ENCODE results near the gene CDH1.
"Not testable (repeated sequence)": the region's sequence is repeated elsewhere in the genome, so short reads cannot be mapped to it uniquely, and the experiment has no call there.

Gene CDH1

DNA sequence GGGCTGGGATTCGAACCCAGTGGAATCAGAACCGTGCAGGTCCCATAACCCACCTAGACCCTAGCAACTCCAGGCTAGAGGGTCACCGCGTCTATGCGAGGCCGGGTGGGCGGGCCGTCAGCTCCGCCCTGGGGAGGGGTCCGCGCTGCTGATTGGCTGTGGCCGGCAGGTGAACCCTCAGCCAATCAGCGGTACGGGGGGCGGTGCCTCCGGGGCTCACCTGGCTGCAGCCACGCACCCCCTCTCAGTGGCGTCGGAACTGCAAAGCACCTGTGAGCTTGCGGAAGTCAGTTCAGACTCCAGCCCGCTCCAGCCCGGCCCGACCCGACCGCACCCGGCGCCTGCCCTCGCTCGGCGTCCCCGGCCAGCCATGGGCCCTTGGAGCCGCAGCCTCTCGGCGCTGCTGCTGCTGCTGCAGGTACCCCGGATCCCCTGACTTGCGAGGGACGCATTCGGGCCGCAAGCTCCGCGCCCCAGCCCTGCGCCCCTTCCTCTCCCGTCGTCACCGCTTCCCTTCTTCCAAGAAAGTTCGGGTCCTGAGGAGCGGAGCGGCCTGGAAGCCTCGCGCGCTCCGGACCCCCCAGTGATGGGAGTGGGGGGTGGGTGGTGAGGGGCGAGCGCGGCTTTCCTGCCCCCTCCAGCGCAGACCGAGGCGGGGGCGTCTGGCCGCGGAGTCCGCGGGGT lies at the start of gene CDH1:
CDH1 (plus strand) TSS at position 247 of the 684 bp plus-strand sequence; CDS start at position 371, 124 bp downstream.
- peak; percentile 78 for DNase-seq (ENCODE audit: low spot score)

DNA sequence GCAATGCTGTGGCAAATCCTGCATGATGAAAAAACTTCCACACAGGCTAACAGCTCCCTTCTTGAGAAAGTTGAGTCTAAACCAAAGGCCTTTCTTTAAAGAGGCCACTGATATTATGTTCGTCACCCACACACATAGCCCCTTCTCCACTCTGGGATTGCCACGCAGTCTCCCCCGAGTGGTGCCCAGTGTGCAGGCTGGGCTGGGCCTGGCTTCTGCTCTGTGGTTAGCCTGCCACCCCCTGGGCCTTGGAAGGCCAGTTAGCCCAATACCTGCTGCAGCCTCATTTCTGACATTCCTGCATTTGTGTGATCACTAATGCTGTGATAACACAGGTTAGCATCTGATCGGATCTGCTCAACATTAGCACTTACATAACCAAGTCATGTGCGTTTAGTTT lies 47.2 kb upstream of the CDH1 start:
- no peak for DNase-seq (ENCODE audit: low spot score)

DNA sequence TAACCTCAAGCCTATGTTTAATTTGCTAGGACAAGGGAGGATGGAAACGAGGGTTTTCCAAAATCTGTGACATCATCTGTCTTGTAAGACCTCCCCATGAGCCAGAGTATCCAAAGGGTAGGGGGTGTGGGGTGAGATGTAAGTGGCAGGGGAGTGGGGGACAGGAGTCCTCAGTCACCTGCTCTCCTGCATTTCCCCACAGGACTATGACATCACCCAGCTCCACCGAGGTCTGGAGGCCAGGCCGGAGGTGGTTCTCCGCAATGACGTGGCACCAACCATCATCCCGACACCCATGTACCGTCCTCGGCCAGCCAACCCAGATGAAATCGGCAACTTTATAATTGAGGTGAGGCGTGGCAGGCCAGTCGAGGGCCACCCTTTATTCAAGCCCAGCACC lies 41.5 kb upstream of the CDH1 start:
- DNase-seq (ENCODE audit: low spot score), result no peak

DNA sequence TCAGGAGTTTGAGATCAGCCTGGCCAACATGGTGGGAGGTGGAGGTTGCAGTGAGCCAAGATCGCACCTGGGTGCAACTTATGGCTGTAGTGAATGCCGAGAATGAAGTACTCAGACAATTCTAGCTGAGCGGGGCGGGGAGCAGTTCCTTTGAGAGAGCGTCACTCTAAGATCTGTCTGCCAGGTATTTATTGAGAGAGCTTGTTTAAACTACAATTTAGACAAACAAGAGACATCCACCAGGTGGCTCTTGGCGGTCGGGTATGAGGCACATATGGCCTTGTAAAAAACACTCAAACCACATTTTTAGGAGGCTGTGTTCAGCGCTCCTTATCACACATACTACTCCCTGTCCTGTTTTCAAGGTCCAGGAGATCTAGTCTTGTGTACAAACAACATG lies 40.6 kb upstream of the CDH1 start:
- no peak for DNase-seq (ENCODE audit: low spot score)

DNA sequence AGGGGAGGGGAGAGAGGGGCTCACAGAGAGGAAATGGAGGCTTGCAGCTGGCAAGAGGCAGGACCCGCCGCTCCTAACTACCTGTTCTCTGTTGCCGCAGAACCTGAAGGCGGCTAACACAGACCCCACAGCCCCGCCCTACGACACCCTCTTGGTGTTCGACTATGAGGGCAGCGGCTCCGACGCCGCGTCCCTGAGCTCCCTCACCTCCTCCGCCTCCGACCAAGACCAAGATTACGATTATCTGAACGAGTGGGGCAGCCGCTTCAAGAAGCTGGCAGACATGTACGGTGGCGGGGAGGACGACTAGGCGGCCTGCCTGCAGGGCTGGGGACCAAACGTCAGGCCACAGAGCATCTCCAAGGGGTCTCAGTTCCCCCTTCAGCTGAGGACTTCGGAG lies 39.0 kb upstream of the CDH1 start:
- no peak for DNase-seq (ENCODE audit: low spot score)

DNA sequence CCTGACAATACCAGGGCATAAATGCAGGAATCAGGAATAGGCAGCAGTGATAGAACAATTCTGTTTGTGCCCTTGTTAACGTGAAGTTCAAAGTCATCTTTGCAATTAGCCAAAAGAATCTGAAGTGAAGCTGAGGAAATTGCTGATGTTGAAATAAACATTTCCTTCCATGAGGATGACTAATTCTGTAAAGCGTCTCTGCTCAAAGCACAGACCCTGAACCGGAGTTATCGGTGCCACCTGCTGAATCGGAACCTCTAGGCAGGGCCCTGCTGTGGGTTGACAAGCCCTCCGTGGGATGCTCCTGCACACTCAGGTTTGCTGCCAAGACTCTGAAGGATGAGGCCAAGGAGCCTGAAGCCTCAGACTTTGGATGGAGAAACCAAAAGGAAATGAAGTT lies 37.0 kb upstream of the CDH1 start:
- DNase-seq (ENCODE audit: low spot score), result no peak

DNA sequence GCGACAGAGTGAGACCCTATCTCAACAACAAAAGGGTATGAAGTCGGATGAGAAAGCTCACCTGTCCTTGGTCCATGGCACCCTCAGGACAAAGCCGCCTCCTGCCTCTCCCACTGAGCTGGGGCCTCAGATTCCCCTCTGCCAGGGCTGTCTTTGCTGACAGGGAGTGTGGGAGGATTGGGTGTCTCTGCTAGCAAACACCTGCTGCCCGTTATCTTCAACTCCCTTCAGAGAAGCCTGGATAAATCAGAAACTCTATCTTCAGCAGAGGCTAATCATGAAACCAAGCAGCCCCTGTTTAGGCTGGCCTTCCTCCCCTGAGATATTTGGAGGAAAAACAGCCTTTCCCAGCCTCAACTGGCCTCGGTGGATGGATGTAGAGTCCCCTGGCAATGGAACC lies 36.3 kb upstream of the CDH1 start:
- DNase-seq (ENCODE audit: low spot score), result no peak

DNA sequence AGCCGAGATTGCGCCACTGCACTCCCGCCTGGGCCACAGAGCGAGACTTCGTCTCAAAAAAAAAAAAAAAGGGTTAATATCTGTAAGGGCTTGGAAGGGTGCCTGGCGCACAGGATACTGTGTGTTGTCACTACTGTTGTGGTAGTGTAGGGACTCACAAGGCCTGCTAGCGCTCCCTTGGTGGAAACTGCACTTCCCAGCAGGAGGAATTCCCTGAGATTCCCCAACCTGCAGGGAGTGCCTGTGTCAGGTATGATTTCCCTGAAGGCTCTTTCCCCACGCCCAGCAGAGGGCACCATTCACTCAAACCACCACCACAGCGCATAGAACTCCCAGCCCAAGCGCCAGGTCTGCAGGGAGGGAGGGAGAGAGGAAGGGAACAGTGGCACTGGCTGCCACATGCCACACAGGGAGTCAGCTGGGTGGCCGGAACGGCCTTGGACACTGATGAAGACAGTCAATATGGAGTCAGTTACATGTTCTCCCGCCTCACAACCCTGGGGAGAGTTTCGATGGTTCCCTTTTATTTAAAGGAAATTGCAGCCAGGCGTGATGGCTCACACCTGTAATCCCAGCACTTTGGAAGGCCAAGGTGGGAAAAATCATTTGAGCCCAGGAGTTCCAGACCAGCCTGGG lies 32.7 kb upstream of the CDH1 start:
- DNase-seq (ENCODE audit: low spot score), result peak; percentile 83

DNA sequence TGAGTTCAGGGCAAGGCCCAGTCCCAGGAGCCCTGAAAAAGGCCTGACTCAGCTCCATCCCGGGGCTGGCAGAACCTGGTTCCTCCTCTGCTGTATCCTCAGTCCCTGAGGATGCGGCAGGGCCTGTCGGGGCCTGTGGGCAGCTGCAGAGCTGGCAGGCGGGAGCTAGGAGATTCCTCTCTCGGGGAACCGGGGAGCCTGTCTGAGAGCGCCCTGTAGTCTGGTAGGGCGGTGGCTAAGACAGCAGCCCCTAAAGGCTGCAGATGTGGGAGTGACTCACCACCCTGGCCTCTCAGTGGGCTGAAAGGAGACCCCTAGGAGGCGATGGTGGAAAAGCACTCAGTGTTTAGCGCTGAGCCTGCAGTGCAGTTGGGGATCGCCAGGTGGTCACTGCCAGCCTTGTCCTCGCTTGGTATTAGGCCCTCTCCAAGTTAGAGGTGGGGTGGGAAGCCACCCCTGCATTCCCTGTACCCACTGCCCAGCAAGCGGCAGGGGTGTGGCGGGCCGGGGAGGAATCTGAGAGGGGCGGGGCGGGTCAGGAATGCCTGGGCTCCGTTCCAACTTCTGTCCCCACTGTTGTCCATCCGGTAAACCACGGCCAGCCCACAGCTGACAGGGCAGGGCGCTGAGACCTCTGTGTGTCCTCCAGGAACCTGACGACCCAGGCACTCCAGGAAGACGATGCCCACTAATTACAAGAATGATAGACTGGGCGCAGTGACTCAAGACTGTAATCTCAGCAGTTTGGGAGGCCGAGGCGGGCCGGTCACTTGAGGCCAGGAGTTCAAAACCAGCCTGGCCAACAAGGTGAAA lies 29.5 kb upstream of the CDH1 start:
- peak; percentile 76 for DNase-seq (ENCODE audit: low spot score)

DNA sequence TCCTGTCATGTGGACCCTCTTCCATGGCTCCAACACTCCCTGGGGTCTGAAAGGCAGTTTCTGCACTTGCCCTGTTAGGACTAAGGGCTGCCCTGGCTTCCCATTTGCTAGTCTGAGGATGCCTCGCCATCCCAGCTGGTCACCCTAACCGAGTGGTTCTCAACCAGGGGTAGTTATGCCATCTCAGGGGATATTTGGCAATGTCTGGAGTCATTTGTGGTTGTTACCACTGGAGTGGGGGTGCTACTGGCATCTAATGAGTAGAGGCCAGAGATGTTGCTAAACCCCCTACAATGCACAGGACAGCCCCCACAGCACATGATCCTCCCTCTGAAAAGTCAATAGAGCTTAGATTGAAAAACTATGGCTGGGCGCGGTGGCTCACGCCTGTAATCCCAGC lies 26.9 kb upstream of the CDH1 start:
- no peak for DNase-seq (ENCODE audit: low spot score)

DNA sequence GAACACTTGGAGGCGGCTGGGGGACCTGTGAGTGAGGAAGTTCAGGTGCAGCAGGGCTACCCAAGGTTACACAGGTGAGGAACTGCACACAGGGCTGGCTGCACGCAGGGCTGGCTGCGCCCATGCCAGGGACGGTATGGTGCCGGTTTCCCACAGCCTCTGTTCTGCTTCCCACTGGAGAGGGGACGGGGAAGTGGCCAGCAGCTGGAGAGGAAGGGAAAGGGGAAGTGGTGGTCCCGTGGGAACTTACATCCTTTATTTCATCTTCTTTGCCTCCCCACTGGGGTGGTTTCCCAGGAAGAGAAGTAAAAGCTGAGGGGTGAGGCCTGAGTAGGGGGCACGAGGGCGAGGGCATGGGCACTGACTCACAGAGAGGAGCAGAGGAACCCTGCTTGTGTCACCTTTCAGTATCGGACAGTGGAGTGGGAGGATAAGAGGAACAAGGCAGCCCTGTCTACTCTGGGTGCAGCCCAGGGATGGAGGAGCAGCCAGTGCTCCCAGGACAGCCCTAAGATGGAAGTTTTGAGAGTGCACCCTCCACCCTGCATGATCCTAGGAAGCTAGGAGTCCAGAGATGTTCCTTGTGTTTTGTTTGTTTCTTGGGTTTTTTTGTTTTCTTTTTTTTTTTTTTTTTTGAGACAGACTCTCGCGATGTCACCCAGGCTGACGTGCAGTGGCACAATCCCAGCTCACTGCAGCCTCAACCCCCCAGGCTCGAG lies 25.5 kb upstream of the CDH1 start:
- DNase-seq (ENCODE audit: low spot score), result no peak

DNA sequence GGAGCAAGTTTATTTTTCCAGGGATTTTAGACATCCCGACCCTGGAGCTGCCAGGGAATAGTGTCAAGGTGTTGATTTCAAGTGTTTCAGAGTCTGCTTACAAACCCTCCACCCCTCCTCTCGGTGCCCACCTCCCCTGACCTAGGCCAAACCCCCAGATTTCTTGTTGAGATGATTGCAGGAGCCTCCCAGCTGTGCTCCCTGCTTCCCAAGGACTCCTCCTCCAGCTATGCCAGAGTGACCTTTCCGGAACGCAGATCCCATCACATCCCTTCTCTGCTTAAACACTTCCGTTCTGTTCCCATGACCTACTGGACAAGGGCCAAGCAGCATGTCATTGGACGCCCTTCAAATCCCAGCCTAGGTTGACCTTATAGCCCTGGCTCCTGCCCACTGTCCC lies 23.7 kb upstream of the CDH1 start:
- no peak for DNase-seq (ENCODE audit: low spot score)

DNA sequence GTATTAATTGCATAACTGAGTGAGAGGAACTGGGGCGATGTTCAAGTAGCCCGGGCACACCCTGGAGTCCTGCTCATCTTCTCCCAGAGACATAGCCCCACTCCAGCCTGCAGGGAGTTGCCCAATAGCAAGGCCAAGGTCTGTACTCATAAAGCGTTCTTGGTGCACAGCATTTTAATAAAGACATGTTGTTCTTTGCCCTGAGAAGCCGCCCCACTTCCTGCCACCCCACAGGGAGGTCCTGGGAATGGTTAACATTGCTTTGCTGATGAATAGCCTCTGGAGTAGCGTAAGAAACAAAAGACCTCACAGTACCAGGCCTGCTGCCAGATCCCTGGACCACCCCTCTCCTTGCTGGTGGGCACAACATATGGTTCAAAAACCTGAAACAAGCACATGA lies 21.6 kb upstream of the CDH1 start:
- no peak for DNase-seq (ENCODE audit: low spot score)

DNA sequence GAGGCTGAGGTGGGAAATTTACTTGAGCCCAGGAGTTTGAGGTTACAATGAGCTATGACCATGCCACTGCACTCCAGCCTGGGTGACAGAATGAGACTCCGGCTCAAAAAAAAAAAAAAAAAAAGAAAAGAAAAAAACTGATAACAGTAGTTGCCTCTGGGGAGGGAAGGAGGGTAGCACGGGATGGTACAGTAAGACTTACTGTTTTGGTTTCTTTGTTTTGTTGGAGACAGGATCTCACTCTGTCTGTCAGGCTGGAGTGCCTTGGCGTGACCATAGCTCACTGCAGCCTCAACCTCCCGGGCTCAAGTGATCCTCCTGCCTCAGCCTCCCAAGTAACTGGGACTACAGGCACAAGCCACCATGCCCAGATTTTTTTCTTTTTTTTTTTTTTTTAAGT lies 20.6 kb upstream of the CDH1 start:
- DNase-seq (ENCODE audit: low spot score), result not testable (repeated sequence)

DNA sequence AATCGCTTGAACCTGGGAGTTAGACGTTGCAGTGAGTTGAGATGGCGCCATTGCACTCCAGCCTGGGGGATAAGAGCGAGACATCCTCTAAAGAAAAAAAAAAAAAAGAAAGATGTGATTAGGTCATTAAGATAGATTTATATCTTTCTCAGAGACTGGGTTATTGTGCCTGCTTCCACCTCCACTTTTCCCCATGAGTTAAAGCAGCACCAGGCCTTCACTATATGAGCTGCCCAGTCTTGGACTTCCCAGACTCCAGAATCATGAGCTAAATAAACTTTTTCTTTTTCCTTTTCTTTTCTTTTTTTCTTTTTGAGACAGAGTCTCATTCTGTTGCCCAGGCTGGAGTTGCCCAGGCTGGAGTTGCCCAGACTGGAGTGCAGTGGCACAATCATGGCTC lies 19.4 kb upstream of the CDH1 start:
- no peak for DNase-seq (ENCODE audit: low spot score)

DNA sequence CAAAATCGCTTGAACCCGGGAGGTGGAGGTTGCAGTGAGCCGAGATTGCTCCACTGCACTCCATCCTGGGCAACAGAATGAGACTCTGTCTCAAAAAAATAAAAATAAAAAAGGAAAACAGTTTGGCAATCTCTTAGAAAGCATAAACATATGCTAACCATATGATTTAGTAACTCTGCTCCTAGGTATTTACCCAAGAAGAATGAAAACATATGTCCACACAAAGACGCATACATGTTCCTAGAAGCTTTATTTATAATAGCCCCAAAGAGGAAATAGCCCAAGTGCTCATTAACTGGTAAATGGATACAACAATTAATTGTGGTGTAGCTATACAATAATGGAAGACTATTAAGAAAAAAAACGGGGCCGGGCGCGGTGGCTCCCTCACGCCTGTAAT lies 18.5 kb upstream of the CDH1 start:
- no peak for DNase-seq (ENCODE audit: low spot score)

DNA sequence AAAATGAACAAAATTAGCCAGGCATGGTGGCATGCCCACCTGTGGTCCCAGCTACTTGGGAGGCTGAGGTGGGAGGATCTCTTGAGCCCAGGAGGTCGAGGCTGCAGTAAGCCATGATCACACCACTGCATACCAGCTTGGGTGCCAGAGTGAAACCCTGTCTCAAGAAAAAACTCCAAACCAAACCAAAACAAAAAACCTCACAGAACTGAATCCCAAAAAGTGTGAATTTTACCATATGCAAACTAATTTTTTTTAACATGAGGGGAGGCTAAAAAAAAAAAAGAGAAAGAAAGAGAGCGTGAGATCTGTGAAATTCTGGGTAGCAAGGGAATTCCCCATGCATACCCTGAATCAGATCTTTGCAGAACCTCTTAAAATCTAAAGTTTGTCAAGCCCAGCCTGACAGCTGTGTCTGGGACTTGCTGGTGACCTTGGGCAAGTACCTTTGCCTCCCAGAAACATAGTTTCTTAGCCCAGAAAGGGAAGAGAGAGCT lies 17.1 kb upstream of the CDH1 start:
- DNase-seq (ENCODE audit: low spot score), result no peak

DNA sequence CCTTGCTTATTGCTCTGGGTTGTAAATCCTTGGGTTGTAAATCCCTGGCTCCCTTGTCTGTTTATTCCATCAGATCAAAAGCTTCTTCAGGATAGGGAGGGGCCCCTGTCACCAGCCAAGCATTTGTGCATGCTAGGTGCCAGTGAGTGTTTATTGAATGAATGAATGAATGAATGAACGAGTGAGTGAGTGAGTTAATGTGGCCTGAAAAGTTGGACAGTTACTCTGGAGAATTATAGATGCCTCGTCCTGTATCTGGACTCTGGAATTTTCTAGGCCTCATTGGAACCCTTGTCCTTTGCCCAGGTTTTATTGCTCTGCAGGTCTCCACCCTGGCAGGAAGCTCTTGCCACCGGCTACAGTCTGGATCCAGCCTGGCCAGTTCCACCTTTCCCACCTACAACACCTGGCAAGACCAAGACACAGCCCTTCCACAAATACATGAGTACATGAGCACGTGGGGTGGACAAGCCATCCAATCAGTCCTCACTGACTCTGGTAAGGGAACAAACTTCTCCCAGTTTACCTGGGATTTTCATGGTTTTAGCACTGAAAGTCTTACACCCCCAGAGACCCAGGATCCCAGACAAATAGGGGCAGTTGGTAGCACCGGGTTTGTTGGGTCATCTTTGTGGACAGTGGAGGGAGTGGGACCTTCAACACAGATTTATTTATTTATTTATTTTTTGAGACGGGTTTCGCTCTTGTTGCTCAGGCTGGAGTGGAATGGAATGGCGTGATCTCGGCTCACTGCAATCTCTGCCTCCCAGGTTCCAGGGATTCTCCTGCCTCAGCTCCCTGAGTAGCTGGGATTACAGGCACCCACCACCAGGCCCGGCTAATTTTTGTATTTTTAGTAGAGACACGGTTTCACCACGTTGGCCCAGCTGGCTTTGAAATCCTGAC lies 14.7 kb upstream of the CDH1 start:
- no peak for DNase-seq (ENCODE audit: low spot score)

DNA sequence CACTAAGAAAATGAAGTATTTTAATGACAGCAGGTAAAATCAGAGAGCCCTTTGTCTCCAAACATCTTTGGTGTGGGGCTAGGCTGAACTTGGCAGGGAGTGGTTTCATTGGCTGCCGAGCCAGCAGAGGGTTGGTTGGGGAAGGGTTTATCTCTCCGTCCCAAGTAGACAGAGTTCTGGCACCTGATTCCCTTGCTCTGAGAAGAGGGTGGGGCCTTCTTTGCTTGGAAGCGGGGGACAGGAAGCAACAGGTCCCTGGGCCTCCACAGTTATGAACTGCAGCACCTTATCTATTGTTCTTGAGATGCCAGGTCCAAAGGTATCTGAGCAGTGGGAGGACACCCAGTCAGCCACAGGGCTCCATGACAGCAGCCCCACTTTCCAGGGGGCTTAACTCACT lies 12.3 kb upstream of the CDH1 start:
- DNase-seq (ENCODE audit: low spot score), result no peak

DNA sequence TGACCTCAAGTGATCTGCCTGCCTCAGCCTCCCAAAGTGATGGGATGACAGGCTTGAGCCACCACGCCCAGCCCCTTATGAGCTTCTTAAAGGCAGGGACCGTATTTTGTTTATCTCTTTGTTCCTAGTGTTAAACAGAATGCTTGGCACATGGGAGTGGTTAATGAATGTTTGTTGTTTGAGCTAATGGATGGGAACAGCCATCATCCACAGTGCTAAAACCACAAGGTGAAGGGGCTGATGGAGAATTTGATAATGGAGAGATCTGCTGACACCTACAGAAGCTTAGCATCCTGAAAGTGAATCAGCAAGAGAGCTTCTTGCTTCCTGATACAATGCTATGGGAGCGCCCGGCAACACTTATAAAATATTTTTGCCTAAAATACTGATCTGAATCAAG lies 8.6 kb upstream of the CDH1 start:
- DNase-seq (ENCODE audit: low spot score), result no peak

DNA sequence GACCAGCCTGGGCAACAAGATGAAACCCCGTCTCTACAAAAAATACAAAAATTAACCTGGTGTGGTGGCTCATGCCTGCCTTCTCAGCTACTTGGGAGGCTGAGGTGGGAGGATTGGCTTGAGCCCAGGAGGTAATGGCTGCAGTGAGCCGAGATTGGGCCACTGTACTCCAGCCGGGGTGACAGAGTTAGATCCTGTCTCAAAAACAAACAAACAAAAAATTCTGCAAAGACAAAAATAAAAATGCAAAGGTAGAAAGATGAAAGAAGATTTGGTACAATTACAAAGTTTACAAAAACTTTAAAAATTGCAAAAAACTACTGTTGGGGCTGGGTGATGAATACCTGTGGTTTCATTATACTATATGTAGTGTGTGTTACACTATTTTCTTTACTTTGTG lies 5.5 kb upstream of the CDH1 start:
- DNase-seq (ENCODE audit: low spot score), result no peak
